Nephron (organoid): Measurements from ENCODE around the gene ELOVL1.
"Not testable (repeated sequence)": the region's sequence is repeated elsewhere in the genome, so short reads cannot be mapped to it uniquely, and the experiment has no call there.

Experiments
- H3K27ac Mint-ChIP-seq, 3 experiments: 2 replicates each; pipeline ENCODE4 v1.8.0; 2020; ENCODE audit warnings: mixed read lengths in 3 of 3, mild to moderate bottlenecking in 2 of 3, moderate library complexity in 1 of 3
- H3K27me3 Mint-ChIP-seq: 2 replicates; pipeline ENCODE4 v1.8.0; 2021; ENCODE audit warnings: low read depth, mild to moderate bottlenecking, moderate library complexity, mixed read lengths
- H3K36me3 Mint-ChIP-seq: 2 replicates; pipeline ENCODE4 v1.8.0; 2020; ENCODE audit warnings: low read depth, mixed read lengths
- H3K4me1 Mint-ChIP-seq: 2 replicates; pipeline ENCODE4 v1.8.0; 2020; ENCODE audit warnings: mixed read lengths
- H3K4me3 Mint-ChIP-seq, 3 experiments: 2 replicates each; pipeline ENCODE4 v1.8.0; 2020; ENCODE audit warnings: mild to moderate bottlenecking in 3 of 3, mixed read lengths in 3 of 3, moderate library complexity in 2 of 3
- H3K9me3 Mint-ChIP-seq: 2 replicates; pipeline ENCODE4 v1.8.0; 2020; ENCODE audit warnings: mixed read lengths
- TF ChIP-seq, protein P1 (sequence below), 3 experiments: fragments of 200-600 bp; sonication (generic); IDR thresholded peaks; one replicate each; pipeline ENCODE4 v1.5.0; 2021; ENCODE audit warnings: antibody characterized with exemption in 3 of 3; ENCODE audit not compliant: unreplicated experiment in 3 of 3

The ELOVL1 gene

GRCh38 chr1:43367904-43368645 lies at the start of gene ELOVL1:
Gene ELOVL1, minus strand, starts transcription at chr1:43368011. Its CDS starts 2,402 bp downstream, at chr1:43365609.
- Mint-ChIP-seq H3K9me3 (no peaks in the 10 kb centered on the region), H3K27ac (peak within 1 kb of the TSS; percentile 81 to 98 (median 87)), H3K4me3 (peak within 1 kb of the TSS; percentile 85 to 90 (median 90)), H3K4me1 (peaks cover 25% of the 10 kb centered on the region), H3K27me3 (no peaks in the 10 kb centered on the region), H3K36me3 (peaks cover 28% of the 10 kb centered on the region)
- TF ChIP-seq, protein P1, sequence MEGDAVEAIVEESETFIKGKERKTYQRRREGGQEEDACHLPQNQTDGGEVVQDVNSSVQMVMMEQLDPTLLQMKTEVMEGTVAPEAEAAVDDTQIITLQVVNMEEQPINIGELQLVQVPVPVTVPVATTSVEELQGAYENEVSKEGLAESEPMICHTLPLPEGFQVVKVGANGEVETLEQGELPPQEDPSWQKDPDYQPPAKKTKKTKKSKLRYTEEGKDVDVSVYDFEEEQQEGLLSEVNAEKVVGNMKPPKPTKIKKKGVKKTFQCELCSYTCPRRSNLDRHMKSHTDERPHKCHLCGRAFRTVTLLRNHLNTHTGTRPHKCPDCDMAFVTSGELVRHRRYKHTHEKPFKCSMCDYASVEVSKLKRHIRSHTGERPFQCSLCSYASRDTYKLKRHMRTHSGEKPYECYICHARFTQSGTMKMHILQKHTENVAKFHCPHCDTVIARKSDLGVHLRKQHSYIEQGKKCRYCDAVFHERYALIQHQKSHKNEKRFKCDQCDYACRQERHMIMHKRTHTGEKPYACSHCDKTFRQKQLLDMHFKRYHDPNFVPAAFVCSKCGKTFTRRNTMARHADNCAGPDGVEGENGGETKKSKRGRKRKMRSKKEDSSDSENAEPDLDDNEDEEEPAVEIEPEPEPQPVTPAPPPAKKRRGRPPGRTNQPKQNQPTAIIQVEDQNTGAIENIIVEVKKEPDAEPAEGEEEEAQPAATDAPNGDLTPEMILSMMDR (IDR thresholded peaks at IDR 0.05; ENCODE audit: unreplicated experiment in 3 of 3): peak in 2 of 3 experiments; percentile 20 to 37

GRCh38 chr1:43415901-43416300 lies 48.1 kb upstream of the ELOVL1 start:
- Mint-ChIP-seq H3K27ac (no peak overlapping the region), H3K36me3 (peaks cover 23% of the 10 kb centered on the region), H3K4me1 (no peaks in the 10 kb centered on the region), H3K27me3 (no peaks in the 10 kb centered on the region), H3K9me3 (no peaks in the 10 kb centered on the region), H3K4me3 (no peak overlapping the region)
- TF ChIP-seq, protein P1 (IDR thresholded peaks at IDR 0.05; ENCODE audit: unreplicated experiment in 3 of 3): no peak

DNA sequence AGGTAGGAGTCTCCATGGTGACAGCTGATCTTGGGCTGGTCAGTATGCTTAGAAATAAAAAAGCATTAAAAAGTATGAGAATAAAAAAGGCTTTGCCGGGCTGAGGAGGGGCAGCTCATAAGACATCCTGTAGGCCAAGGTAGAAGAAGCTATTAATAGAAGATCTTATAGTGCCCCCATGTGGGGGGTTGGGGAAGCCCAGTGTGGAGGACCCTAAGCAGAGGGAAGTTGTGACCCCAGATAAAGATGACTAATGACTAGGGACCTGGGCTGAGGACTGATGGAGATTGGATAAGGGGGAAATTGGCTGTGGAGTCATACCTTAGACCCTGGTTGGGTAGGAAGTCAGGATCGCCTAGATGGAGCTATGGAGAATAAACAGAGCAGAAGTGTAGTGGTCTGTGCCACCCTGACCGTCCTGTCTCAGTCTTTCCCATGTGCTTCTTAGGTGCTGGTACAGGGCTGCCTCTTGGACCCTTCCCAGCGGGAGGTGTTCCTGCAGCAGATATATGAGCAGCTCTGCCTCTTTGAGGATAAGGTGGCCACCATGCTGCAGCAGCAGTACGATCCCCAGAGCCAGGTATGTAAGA lies 46.9 kb upstream of the ELOVL1 start:
- Mint-ChIP-seq H3K27ac (no peak overlapping the region), H3K27me3 (no peaks in the 10 kb centered on the region), H3K4me3 (no peak overlapping the region), H3K4me1 (no peaks in the 10 kb centered on the region), H3K36me3 (peaks cover 27% of the 10 kb centered on the region), H3K9me3 (no peaks in the 10 kb centered on the region)
- TF ChIP-seq, protein P1 (IDR thresholded peaks at IDR 0.05; ENCODE audit: unreplicated experiment in 3 of 3): peak; percentile 53 to 66 (median 55)

DNA sequence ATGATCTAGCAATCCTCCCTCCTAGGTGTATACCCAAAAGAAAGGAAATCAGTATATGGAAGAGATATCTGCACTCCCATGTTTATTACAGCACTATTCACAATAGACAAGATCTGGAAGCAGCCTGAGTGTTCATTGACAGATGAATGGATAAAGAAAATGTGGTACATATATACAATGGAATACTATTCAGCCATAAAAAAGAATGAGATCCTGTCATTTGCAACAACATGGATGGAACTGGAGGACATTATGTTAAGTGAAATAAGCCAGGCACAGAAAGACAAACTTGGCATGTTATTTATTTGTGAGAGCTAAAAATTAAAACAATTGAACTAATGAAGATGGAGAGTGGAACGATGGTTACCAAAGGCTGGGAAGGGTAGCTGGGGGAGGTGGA lies 45.6 kb upstream of the ELOVL1 start:
- not testable (repeated sequence) for H3K27ac Mint-ChIP-seq, H3K4me1 Mint-ChIP-seq, H3K9me3 Mint-ChIP-seq, H3K4me3 Mint-ChIP-seq, H3K27me3 Mint-ChIP-seq
- peaks cover 40% of the 10 kb centered on the region for H3K36me3 Mint-ChIP-seq

GRCh38 chr1:43410571-43410970 lies 42.8 kb upstream of the ELOVL1 start:
- H3K27me3 Mint-ChIP-seq: no peaks in the 10 kb centered on the region
- no peaks in the 10 kb centered on the region for H3K4me1 Mint-ChIP-seq
- H3K36me3 Mint-ChIP-seq: peaks cover 54% of the 10 kb centered on the region
- no peak overlapping the region for H3K4me3 Mint-ChIP-seq
- TF ChIP-seq, protein P1 (IDR thresholded peaks at IDR 0.05; ENCODE audit: unreplicated experiment in 3 of 3): no peak
- no peaks in the 10 kb centered on the region for H3K9me3 Mint-ChIP-seq
- H3K27ac Mint-ChIP-seq: no peak overlapping the region

DNA sequence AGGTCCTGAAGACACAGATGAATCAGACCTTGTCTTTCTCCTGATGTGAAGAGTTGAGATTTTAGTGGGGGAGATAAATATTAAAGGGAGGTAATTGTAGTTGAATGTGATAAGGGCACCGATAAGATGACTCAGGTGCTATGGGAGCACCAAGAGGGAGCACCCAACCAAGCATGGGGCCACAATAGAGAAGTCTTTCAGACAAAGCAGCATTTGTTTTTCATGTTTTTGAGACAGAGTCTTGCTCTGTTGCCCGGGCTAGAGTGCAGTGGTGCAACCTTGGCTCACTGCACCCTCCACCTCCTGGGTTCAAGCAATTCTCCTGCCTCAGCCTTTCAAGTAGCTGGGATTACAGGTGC lies 38.0 kb upstream of the ELOVL1 start:
- Mint-ChIP-seq H3K9me3 (no peaks in the 10 kb centered on the region), H3K4me3 (no peak overlapping the region), H3K36me3 (peaks cover 66% of the 10 kb centered on the region), H3K27me3 (no peaks in the 10 kb centered on the region), H3K4me1 (peaks cover 10% of the 10 kb centered on the region), H3K27ac (no peak overlapping the region)
- TF ChIP-seq, protein P1 (IDR thresholded peaks at IDR 0.05; ENCODE audit: unreplicated experiment in 3 of 3): no peak
